Measurements from ENCODE around the gene ZFP62. TPM values are rescaled to one million over a fixed set of nuclear protein-coding genes. Genes with fewer than 3 reads are reported as not detected.
A peak's percentile ranks its signal among the peaks of the same experiment; 100 is the strongest.

The ZFP62 gene
- total RNA-seq, 1 donor from 2014 or later, result 14.5 TPM

GRCh38 chr5:180815293-180815917 lies 45.7 kb downstream of the ZFP62 start:
- H3K27ac Mint-ChIP-seq (ENCODE audit: unreplicated experiment), result no peak overlapping the region
- Histone ChIP-seq H3K27me3 (ENCODE audit: insufficient read depth, low read length) (no peaks in the 10 kb centered on the region), H2AFZ (ENCODE audit: low read depth, low read length) (peak overlapping the region; percentile 35), H3K27ac (ENCODE audit: low read depth, low read length) (no peak overlapping the region), H3K36me3 (ENCODE audit: insufficient read depth, low read length) (no peaks in the 10 kb centered on the region), H3K9me3 (ENCODE audit: insufficient read depth, low read depth, low read length) (no peaks in the 10 kb centered on the region), H3K4me3 (ENCODE audit: insufficient read depth, low read depth, low read length) (no peak overlapping the region), H3K9ac (ENCODE audit: low read length) (no peak overlapping the region), H4K20me1 (ENCODE audit: insufficient read depth, low read length) (no peaks in the 10 kb centered on the region), H3K4me1 (ENCODE audit: insufficient read depth, low read length) (peaks cover 24% of the 10 kb centered on the region), H3K4me2 (ENCODE audit: low read length) (no peak overlapping the region), H3K79me2 (ENCODE audit: insufficient read depth, low read length) (no peaks in the 10 kb centered on the region)
- no peak for FAIRE-seq
- DNase-seq (ENCODE audit: low read depth), result no peak
- H3K36me3 Mint-ChIP-seq (ENCODE audit: low read depth, unreplicated experiment), result no peaks in the 10 kb centered on the region
- H3K9me3 Mint-ChIP-seq (ENCODE audit: unreplicated experiment), result no peaks in the 10 kb centered on the region
- peaks cover 17% of the 10 kb centered on the region for H3K4me1 Mint-ChIP-seq (ENCODE audit: low read depth, unreplicated experiment)
- no peaks in the 10 kb centered on the region for H3K27me3 Mint-ChIP-seq (ENCODE audit: low read depth, unreplicated experiment)
- H3K4me3 Mint-ChIP-seq (ENCODE audit: unreplicated experiment), result no peak overlapping the region
- TF ChIP-seq EZH2 (IDR thresholded peaks at IDR 0.05; ENCODE audit: insufficient read depth, low read length), result no peak
- TF ChIP-seq, protein P1, sequence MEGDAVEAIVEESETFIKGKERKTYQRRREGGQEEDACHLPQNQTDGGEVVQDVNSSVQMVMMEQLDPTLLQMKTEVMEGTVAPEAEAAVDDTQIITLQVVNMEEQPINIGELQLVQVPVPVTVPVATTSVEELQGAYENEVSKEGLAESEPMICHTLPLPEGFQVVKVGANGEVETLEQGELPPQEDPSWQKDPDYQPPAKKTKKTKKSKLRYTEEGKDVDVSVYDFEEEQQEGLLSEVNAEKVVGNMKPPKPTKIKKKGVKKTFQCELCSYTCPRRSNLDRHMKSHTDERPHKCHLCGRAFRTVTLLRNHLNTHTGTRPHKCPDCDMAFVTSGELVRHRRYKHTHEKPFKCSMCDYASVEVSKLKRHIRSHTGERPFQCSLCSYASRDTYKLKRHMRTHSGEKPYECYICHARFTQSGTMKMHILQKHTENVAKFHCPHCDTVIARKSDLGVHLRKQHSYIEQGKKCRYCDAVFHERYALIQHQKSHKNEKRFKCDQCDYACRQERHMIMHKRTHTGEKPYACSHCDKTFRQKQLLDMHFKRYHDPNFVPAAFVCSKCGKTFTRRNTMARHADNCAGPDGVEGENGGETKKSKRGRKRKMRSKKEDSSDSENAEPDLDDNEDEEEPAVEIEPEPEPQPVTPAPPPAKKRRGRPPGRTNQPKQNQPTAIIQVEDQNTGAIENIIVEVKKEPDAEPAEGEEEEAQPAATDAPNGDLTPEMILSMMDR (IDR thresholded peaks at IDR 0.05; ENCODE audit: insufficient read depth, low read depth, low read length), result no peak

DNA sequence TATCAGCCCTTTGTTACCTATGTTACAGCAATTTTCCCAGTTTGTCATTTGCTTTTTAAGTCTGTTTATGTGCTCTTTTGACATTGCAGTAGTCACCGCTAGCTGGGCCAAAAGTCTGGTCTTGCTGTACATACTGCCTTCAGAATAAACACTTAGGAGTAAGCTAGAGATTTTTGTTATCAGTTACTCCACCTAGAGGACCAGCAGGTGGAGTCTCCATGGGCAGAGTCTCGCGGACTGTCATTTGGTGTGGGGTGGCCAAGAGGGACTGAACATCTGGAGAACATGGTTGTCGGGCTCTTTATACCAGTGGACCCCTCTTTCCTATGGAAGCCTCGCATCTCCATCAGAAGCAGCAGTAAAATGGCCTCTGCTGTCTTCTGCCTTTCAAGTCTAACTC lies 47.7 kb downstream of the ZFP62 start:
- no peaks in the 10 kb centered on the region for H3K9me3 ChIP-seq (ENCODE audit: insufficient read depth, low read depth, low read length)
- Mint-ChIP-seq H3K4me1 (ENCODE audit: low read depth, unreplicated experiment) (peaks cover 27% of the 10 kb centered on the region), H3K4me3 (ENCODE audit: unreplicated experiment) (no peak overlapping the region), H3K27ac (ENCODE audit: unreplicated experiment) (no peak overlapping the region), H3K9me3 (ENCODE audit: unreplicated experiment) (no peaks in the 10 kb centered on the region), H3K27me3 (ENCODE audit: low read depth, unreplicated experiment) (no peaks in the 10 kb centered on the region), H3K36me3 (ENCODE audit: low read depth, unreplicated experiment) (peaks cover under 1% of the 10 kb centered on the region)
- H3K4me2 ChIP-seq (ENCODE audit: low read length), result no peak overlapping the region
- H3K27ac ChIP-seq (ENCODE audit: low read depth, low read length), result no peak overlapping the region
- H4K20me1 ChIP-seq (ENCODE audit: insufficient read depth, low read length), result no peaks in the 10 kb centered on the region
- no peak for FAIRE-seq
- TF ChIP-seq EZH2 (IDR thresholded peaks at IDR 0.05; ENCODE audit: insufficient read depth, low read length), result no peak
- TF ChIP-seq, protein P1 (IDR thresholded peaks at IDR 0.05; ENCODE audit: insufficient read depth, low read depth, low read length), result no peak
- H3K4me3 ChIP-seq (ENCODE audit: insufficient read depth, low read depth, low read length), result no peak overlapping the region
- H3K27me3 ChIP-seq (ENCODE audit: insufficient read depth, low read length), result no peaks in the 10 kb centered on the region
- H3K79me2 ChIP-seq (ENCODE audit: insufficient read depth, low read length), result peaks cover 12% of the 10 kb centered on the region
- no peak overlapping the region for H2AFZ ChIP-seq (ENCODE audit: low read depth, low read length)
- H3K9ac ChIP-seq (ENCODE audit: low read length), result no peak overlapping the region
- no peaks in the 10 kb centered on the region for H3K36me3 ChIP-seq (ENCODE audit: insufficient read depth, low read length)
- peaks cover 33% of the 10 kb centered on the region for H3K4me1 ChIP-seq (ENCODE audit: insufficient read depth, low read length)
- DNase-seq (ENCODE audit: low read depth), result no peak

- peaks cover 29% of the 10 kb centered on the region for H3K79me2 ChIP-seq (ENCODE audit: insufficient read depth, low read length)
- H3K36me3 Mint-ChIP-seq (ENCODE audit: low read depth, unreplicated experiment), result peaks cover 4% of the 10 kb centered on the region
- H3K27ac Mint-ChIP-seq (ENCODE audit: unreplicated experiment), result peak overlapping the region; percentile 28
- peak overlapping the region; percentile 87 for H3K9ac ChIP-seq (ENCODE audit: low read length)
- no peak overlapping the region for H3K4me3 ChIP-seq (ENCODE audit: insufficient read depth, low read depth, low read length)
- no peaks in the 10 kb centered on the region for H3K9me3 ChIP-seq (ENCODE audit: insufficient read depth, low read depth, low read length)
- H3K36me3 ChIP-seq (ENCODE audit: insufficient read depth, low read length), result no peaks in the 10 kb centered on the region
- peak overlapping the region; percentile 92 for H3K4me2 ChIP-seq (ENCODE audit: low read length)
- TF ChIP-seq, protein P1 (IDR thresholded peaks at IDR 0.05; ENCODE audit: insufficient read depth, low read depth, low read length), result no peak
- TF ChIP-seq EZH2 (IDR thresholded peaks at IDR 0.05; ENCODE audit: insufficient read depth, low read length), result no peak
- no peaks in the 10 kb centered on the region for H3K9me3 Mint-ChIP-seq (ENCODE audit: unreplicated experiment)
- H3K4me1 Mint-ChIP-seq (ENCODE audit: low read depth, unreplicated experiment), result peaks cover 32% of the 10 kb centered on the region
- no peak for DNase-seq (ENCODE audit: low read depth)
- peak overlapping the region; percentile 99 for H2AFZ ChIP-seq (ENCODE audit: low read depth, low read length)
- no peaks in the 10 kb centered on the region for H3K27me3 ChIP-seq (ENCODE audit: insufficient read depth, low read length)
- H3K4me1 ChIP-seq (ENCODE audit: insufficient read depth, low read length), result peaks cover 31% of the 10 kb centered on the region
- H3K27ac ChIP-seq (ENCODE audit: low read depth, low read length), result no peak overlapping the region
- H3K27me3 Mint-ChIP-seq (ENCODE audit: low read depth, unreplicated experiment), result no peaks in the 10 kb centered on the region
- peaks cover 8% of the 10 kb centered on the region for H4K20me1 ChIP-seq (ENCODE audit: insufficient read depth, low read length)
- no peak for FAIRE-seq
- H3K4me3 Mint-ChIP-seq (ENCODE audit: unreplicated experiment), result peak overlapping the region; percentile 84
Observed at GRCh38 chr5:180811623-180812124, 49.4 kb downstream of the ZFP62 start.

Data from astrocyte (in vitro differentiated cells and primary cell).